ENCODE measurements around the gene DDA1.

DDA1 gene

GRCh38 chr19:17312189-17313113 is 3.1 kb downstream of the DDA1 start:
- no peak for DNase-seq (ENCODE audit: low read depth)

GRCh38 chr19:17314007-17314593 is 4.7 kb downstream of the DDA1 start:
- DNase-seq (ENCODE audit: low read depth) = no peak

- no peak for DNase-seq (ENCODE audit: low read depth)
Measured at GRCh38 chr19:17318966-17319365, 9.6 kb downstream of the DDA1 start.

GRCh38 chr19:17319473-17320238 is 10.3 kb downstream of the DDA1 start:
- DNase-seq (ENCODE audit: low read depth) = no peak

GRCh38 chr19:17320435-17320834 is 11.1 kb downstream of the DDA1 start:
- DNase-seq (ENCODE audit: low read depth) = no peak

- no peak for DNase-seq (ENCODE audit: low read depth)
Measured at GRCh38 chr19:17321655-17322489, 12.5 kb downstream of the DDA1 start.

GRCh38 chr19:17322854-17323253 is 13.5 kb downstream of the DDA1 start:
- DNase-seq (ENCODE audit: low read depth) = no peak

- DNase-seq (ENCODE audit: low read depth) = no peak
Measured at GRCh38 chr19:17323300-17323963, 14.1 kb downstream of the DDA1 start.

GRCh38 chr19:17323964-17324332 is 14.6 kb downstream of the DDA1 start:
- DNase-seq (ENCODE audit: low read depth) = no peak

GRCh38 chr19:17324357-17325114 is 15.2 kb downstream of the DDA1 start:
- DNase-seq (ENCODE audit: low read depth) = no peak

GRCh38 chr19:17325133-17325532 is 15.8 kb downstream of the DDA1 start:
- DNase-seq (ENCODE audit: low read depth) = no peak

- DNase-seq (ENCODE audit: low read depth) = no peak
Measured at GRCh38 chr19:17325881-17326594, 16.7 kb downstream of the DDA1 start.

GRCh38 chr19:17326595-17326966 is 17.2 kb downstream of the DDA1 start:
- no peak for DNase-seq (ENCODE audit: low read depth)

GRCh38 chr19:17327068-17327653 is 17.8 kb downstream of the DDA1 start:
- no peak for DNase-seq (ENCODE audit: low read depth)

- no peak for DNase-seq (ENCODE audit: low read depth)
Measured at GRCh38 chr19:17327654-17328516, 18.5 kb downstream of the DDA1 start.

GRCh38 chr19:17328517-17329365 is 19.4 kb downstream of the DDA1 start:
- DNase-seq (ENCODE audit: low read depth) = no peak

- no peak for DNase-seq (ENCODE audit: low read depth)
Measured at GRCh38 chr19:17329366-17330261, 20.3 kb downstream of the DDA1 start.
